IMR-90 (cell line): ENCODE data around the gene LAMP5. TPM values are rescaled to one million over a fixed set of nuclear protein-coding genes. Genes with fewer than 3 reads are reported as not detected.

Source experiments
- ATAC-seq: fragments of 200-7000 bp; cut with Tn5 transposase; 2 replicates; pipeline ENCODE4 v1.9.1; 2020; ENCODE audit warnings: low read depth, mild to moderate bottlenecking, moderate library complexity
- BruUV-seq: library from RNA; stranded (reverse); fragments of 400-500 nt; replicated peaks from 2 replicates; lab custom pipeline; 2021; lab: Mats Ljungman, UMichigan
- CTCF ChIA-PET: fragments of 300-600 bp; formaldehyde crosslinking; extraction: SDS; loops from one replicate; lab custom pipeline; 2021; ENCODE audit warnings: antibody characterized with exemption; lab: Yijun Ruan, JAX
- POLR2A ChIA-PET: fragments of 300-600 bp; sonication (Branson Sonifier 250); formaldehyde crosslinking; loops from one replicate; lab custom pipeline; 2022; ENCODE audit warnings: antibody characterized with exemption; ENCODE audit not compliant: unreplicated experiment; lab: Charles Lee
- DNase-seq: peaks from one replicate; pipeline ENCODE4 v3.0.0; 2013
- H2AFZ ChIP-seq: replicated peaks from 2 replicates; pipeline ENCODE3; 2013; ENCODE audit warnings: low read length, mild to moderate bottlenecking; ENCODE audit not compliant: poor library complexity
- H2AK5ac ChIP-seq: 2 replicates; pipeline ENCODE4 v1.6.1; 2013; ENCODE audit warnings: low read depth, low read length, inconsistent platforms
- H2AK9ac ChIP-seq: replicated peaks from 2 replicates; pipeline ENCODE3; 2013; ENCODE audit warnings: mild to moderate bottlenecking, low read depth, low read length, moderate library complexity; ENCODE audit not compliant: poor library complexity
- H2BK120ac ChIP-seq: 2 replicates; pipeline ENCODE4 v1.6.1; 2013; ENCODE audit warnings: low read depth, low read length, inconsistent platforms
- H2BK15ac ChIP-seq: 3 replicates; pipeline ENCODE4 v1.6.1; 2013; ENCODE audit warnings: low read depth, low read length, inconsistent platforms
- H2BK20ac ChIP-seq: 2 replicates; pipeline ENCODE4 v1.6.1; 2013; ENCODE audit warnings: low read depth, mild to moderate bottlenecking, inconsistent platforms, low read length, moderate library complexity
- H2BK5ac ChIP-seq: 2 replicates; pipeline ENCODE4 v1.6.1; 2013; ENCODE audit warnings: mild to moderate bottlenecking, low read depth, low read length, inconsistent platforms; ENCODE audit not compliant: poor library complexity, severe bottlenecking
- H3K14ac ChIP-seq: replicated peaks from 2 replicates; pipeline ENCODE4 v1.6.1; 2013; ENCODE audit warnings: low read depth, low read length, inconsistent platforms
- H3K18ac ChIP-seq: 2 replicates; pipeline ENCODE4 v1.6.1; 2013; ENCODE audit warnings: low read depth, low read length, control low read depth
- H3K23ac ChIP-seq: 2 replicates; pipeline ENCODE4 v1.6.1; 2013; ENCODE audit warnings: low read depth, low read length, inconsistent platforms
- H3K27ac ChIP-seq: 2 replicates; pipeline ENCODE4 v1.5.1; 2013; ENCODE audit warnings: mild to moderate bottlenecking, control low read depth, low read length; ENCODE audit not compliant: insufficient read depth
- H3K27me3 ChIP-seq: 2 replicates; pipeline ENCODE4 v1.6.1; 2013; ENCODE audit warnings: low read length; ENCODE audit not compliant: control insufficient read depth, insufficient read depth
- H3K36me3 ChIP-seq: 2 replicates; pipeline ENCODE4 v1.6.1; 2013; ENCODE audit warnings: low read length, mixed read lengths; ENCODE audit not compliant: control insufficient read depth, insufficient read depth
- H3K4ac ChIP-seq: 2 replicates; pipeline ENCODE4 v1.6.1; 2013; ENCODE audit warnings: low read depth, low read length, inconsistent platforms
- H3K4me1 ChIP-seq: 2 replicates; pipeline ENCODE4 v1.6.1; 2013; ENCODE audit warnings: low read length, mixed read lengths; ENCODE audit not compliant: control insufficient read depth, insufficient read depth
- H3K4me2 ChIP-seq: 2 replicates; pipeline ENCODE4 v1.6.1; 2013; ENCODE audit warnings: low read depth, mild to moderate bottlenecking, control low read depth, low read length, moderate library complexity
- H3K4me3 ChIP-seq: 2 replicates; pipeline ENCODE4 v1.5.1; 2013; ENCODE audit warnings: low read depth, mild to moderate bottlenecking, control low read depth, low read length, moderate library complexity; ENCODE audit not compliant: insufficient read depth
- H3K56ac ChIP-seq: 2 replicates; pipeline ENCODE4 v1.6.1; 2013; ENCODE audit warnings: low read length, inconsistent platforms; ENCODE audit not compliant: insufficient read depth; ENCODE audit errors: extremely low read depth
- H3K79me1 ChIP-seq, 2 experiments: 2 replicates each; pipeline ENCODE4 v1.6.1; 2013; ENCODE audit warnings: low read length in 2 of 2, inconsistent platforms in 1 of 2, low read depth in 1 of 2
- H3K9ac ChIP-seq: 2 replicates; pipeline ENCODE4 v1.6.1; 2013; ENCODE audit warnings: low read depth, low read length, control low read depth
- H3K9me1 ChIP-seq: 2 replicates; pipeline ENCODE4 v1.6.1; 2013; ENCODE audit warnings: low read length, inconsistent platforms; ENCODE audit not compliant: insufficient read depth
- H3K9me3 ChIP-seq: 2 replicates; pipeline ENCODE4 v1.6.1; 2013; ENCODE audit warnings: low read length; ENCODE audit not compliant: control insufficient read depth, insufficient read depth
- H4K20me1 ChIP-seq: 2 replicates; pipeline ENCODE4 v1.6.1; 2013; ENCODE audit warnings: low read length, inconsistent platforms; ENCODE audit not compliant: insufficient read depth
- H4K5ac ChIP-seq: 2 replicates; pipeline ENCODE4 v1.6.1; 2013; ENCODE audit warnings: mild to moderate bottlenecking, low read depth, low read length, control low read depth
- H4K8ac ChIP-seq, 2 experiments: 2 replicates each; pipeline ENCODE4 v1.6.1; 2013; ENCODE audit warnings: low read depth in 2 of 2, low read length in 2 of 2, control low read depth in 1 of 2, inconsistent platforms in 1 of 2
- H4K91ac ChIP-seq: 2 replicates; pipeline ENCODE4 v1.6.1; 2013; ENCODE audit warnings: low read depth, low read length, inconsistent platforms; ENCODE audit not compliant: insufficient read depth
- BHLHE40 ChIP-seq: fragments of 150-350 bp; IDR thresholded peaks from 2 replicates; pipeline ENCODE4 v1.6.1; 2016; ENCODE audit warnings: mild to moderate bottlenecking, low read depth, low read length
- CEBPB ChIP-seq: IDR thresholded peaks from 2 replicates; pipeline ENCODE4 v1.6.1; 2012; ENCODE audit warnings: low read depth, low read length, improper control_type of control experiment
- CHD1 ChIP-seq: IDR thresholded peaks from 2 replicates; pipeline ENCODE4 v1.6.1; 2012; ENCODE audit warnings: low read depth, low read length, improper control_type of control experiment
- FOS ChIP-seq: fragments of 150-350 bp; IDR thresholded peaks from 2 replicates; pipeline ENCODE4 v1.6.1; 2016; ENCODE audit warnings: low read depth, low read length
- MAFK ChIP-seq: IDR thresholded peaks from 2 replicates; pipeline ENCODE4 v1.6.1; 2012; ENCODE audit warnings: low read depth, low read length, improper control_type of control experiment
- MAZ ChIP-seq: IDR thresholded peaks from 2 replicates; pipeline ENCODE4 v1.6.1; 2012; ENCODE audit warnings: low read depth, mild to moderate bottlenecking, low read length, improper control_type of control experiment, moderate library complexity, borderline replicate concordance
- MXI1 ChIP-seq: IDR thresholded peaks from 2 replicates; pipeline ENCODE4 v1.6.1; 2012; ENCODE audit warnings: low read depth, mild to moderate bottlenecking, low read length, moderate library complexity, borderline replicate concordance
- NFE2L2 ChIP-seq: fragments of 150-350 bp; IDR thresholded peaks from 2 replicates; pipeline ENCODE4 v1.6.1; 2016; ENCODE audit warnings: low read depth, mild to moderate bottlenecking, low read length
- POLR2A ChIP-seq: IDR thresholded peaks from 2 replicates; pipeline ENCODE4 v1.6.1; 2012; ENCODE audit warnings: mild to moderate bottlenecking, low read depth, low read length
- RAD21 ChIP-seq: IDR thresholded peaks from 2 replicates; pipeline ENCODE4 v1.6.1; 2012; ENCODE audit warnings: low read length, improper control_type of control experiment
- RCOR1 ChIP-seq: IDR thresholded peaks from 2 replicates; pipeline ENCODE4 v1.6.1; 2012; ENCODE audit warnings: mild to moderate bottlenecking, low read length, improper control_type of control experiment; ENCODE audit not compliant: insufficient replicate concordance
- RFX5 ChIP-seq: IDR thresholded peaks from 2 replicates; pipeline ENCODE4 v1.8.0; 2012; ENCODE audit warnings: low read depth, mild to moderate bottlenecking, low read length, moderate library complexity
- SMC3 ChIP-seq: fragments of 150-350 bp; IDR thresholded peaks from 2 replicates; pipeline ENCODE4 v1.6.1; 2016; ENCODE audit warnings: low read depth, mild to moderate bottlenecking, antibody characterized with exemption, low read length, moderate library complexity
- WGBS, 2 experiments: methylation state at CpG; one replicate each; pipeline versions ENCODE4 v1.1.5 to v1.1.7; 2013; ENCODE audit warnings: missing lambda C conversion rate in 2 of 2; ENCODE audit not compliant: insufficient read length in 1 of 2; ENCODE audit errors: extremely low coverage in 2 of 2; 5-methylcytosine and 5-hydroxymethylcytosine counted together
- dilution Hi-C: fragments of 300-500 bp; cut with HindIII; formaldehyde crosslinking; loops from one replicate; pipeline ENCODE4 v1.14.3; 2018; ENCODE audit warnings: low sequenced_read_pairs; ENCODE audit not compliant: unreplicated experiment
- in situ Hi-C: fragments of 300-500 bp; cut with MboI; formaldehyde crosslinking; loops from 3 replicates; pipeline ENCODE4 v1.14.3; 2019; ENCODE audit warnings: low sequenced_read_pairs, inconsistent platforms, mixed read lengths
- intact Hi-C: fragments of 100-400 bp; cut with micrococcal nuclease; formaldehyde crosslinking; loops from 2 replicates; pipeline ENCODE4 v1.10.0; 2022
- polyA plus RNA-seq, 3 experiments: library from polyadenylated mRNA; depleted of rRNA; stranded (reverse); fragments of >200 nt; gene quantifications; 2 replicates each; pipeline ENCODE4 v1.2.3, GENCODE V29; 2012; ENCODE audit warnings: low replicate concordance in 1 of 3
- total RNA-seq: library from RNA; depleted of rRNA; stranded (reverse); fragments of >200 nt; gene quantifications from 2 replicates; pipeline ENCODE4 v1.2.3, GENCODE V29; 2012
- TF ChIP-seq, protein P1 (sequence below): fragments of 150-350 bp; IDR thresholded peaks from 2 replicates; pipeline ENCODE4 v1.6.1; 2017; ENCODE audit warnings: mild to moderate bottlenecking, antibody characterized with exemption, low read length, low read depth
- TF ChIP-seq, protein P2 (sequence below): conservative IDR thresholded peaks from 2 replicates; pipeline ENCODE4 v1.5.1; 2012; ENCODE audit warnings: mild to moderate bottlenecking, low read depth, low read length, improper control_type of control experiment
- TF ChIP-seq, protein P3 (sequence below): fragments of 150-350 bp; IDR thresholded peaks from 2 replicates; pipeline ENCODE4 v1.6.1; 2016; ENCODE audit warnings: low read depth, mild to moderate bottlenecking, low read length, moderate library complexity, borderline replicate concordance

LAMP5 gene
- total and polyA plus RNA-seq, 2 of the 4 experiments (the other 2 are of a cell fraction), result not detected

DNA sequence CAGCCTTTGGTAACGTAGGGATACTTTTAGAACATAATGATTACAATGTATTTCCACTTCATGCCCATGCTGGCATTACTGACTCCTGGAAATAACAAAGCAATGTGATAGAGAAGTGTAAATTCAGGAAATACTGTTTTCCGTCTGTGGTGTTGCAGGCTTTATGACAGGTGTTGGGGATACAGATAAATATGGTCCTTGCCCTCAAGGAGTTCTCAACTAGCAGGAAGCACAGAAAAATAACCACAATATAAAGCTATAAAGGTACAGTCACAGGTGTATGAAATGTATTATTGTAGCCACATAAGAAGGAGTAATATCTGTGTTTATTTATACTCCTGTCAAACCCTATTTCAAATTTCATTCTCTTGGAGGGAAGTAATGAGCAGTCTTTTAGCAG, 12.9 kb upstream of the LAMP5 start:
- Histone ChIP-seq H2AK5ac (no peak overlapping the region), H2AFZ (no peak overlapping the region), H3K14ac (no peak overlapping the region), H4K91ac (no peak overlapping the region), H4K5ac (no peak overlapping the region), H3K27ac (no peak overlapping the region), H3K79me1 (no peaks in the 10 kb centered on the region), H3K4me1 (no peaks in the 10 kb centered on the region), H2BK20ac (no peak overlapping the region), H4K8ac (no peak overlapping the region), H3K9me3 (peaks cover 5% of the 10 kb centered on the region; the same call in 1 of the 2 replicates), H3K4me2 (no peak overlapping the region), H3K9me1 (no peaks in the 10 kb centered on the region), H3K4ac (no peak overlapping the region), H3K27me3 (peaks cover 27% of the 10 kb centered on the region), H3K23ac (no peak overlapping the region), H3K56ac (no peak overlapping the region), H3K9ac (no peak overlapping the region), H3K36me3 (no peaks in the 10 kb centered on the region), H2BK120ac (no peak overlapping the region), H2BK15ac (no peak overlapping the region), H4K20me1 (no peaks in the 10 kb centered on the region; the same call in 1 of the 2 replicates), H3K4me3 (no peak overlapping the region), H2AK9ac (no peak overlapping the region), H3K18ac (no peak overlapping the region), H2BK5ac (no peak overlapping the region)
- ChIA-PET POLR2A (no interaction called here), CTCF (interaction anchor here (0.6 kb wide), 1 partner anchor 979 kb away, joined by 4 read pairs; no protein-coding TSS in a partner anchor)
- intact Hi-C loops (no loop called here), in situ Hi-C loops (no loop called here), dilution Hi-C loops (no loop called here)
- TF ChIP-seq POLR2A, result no peak
- TF ChIP-seq MAZ, result no peak
- TF ChIP-seq SMC3, result no peak
- TF ChIP-seq CHD1, result no peak
- TF ChIP-seq, protein P1, sequence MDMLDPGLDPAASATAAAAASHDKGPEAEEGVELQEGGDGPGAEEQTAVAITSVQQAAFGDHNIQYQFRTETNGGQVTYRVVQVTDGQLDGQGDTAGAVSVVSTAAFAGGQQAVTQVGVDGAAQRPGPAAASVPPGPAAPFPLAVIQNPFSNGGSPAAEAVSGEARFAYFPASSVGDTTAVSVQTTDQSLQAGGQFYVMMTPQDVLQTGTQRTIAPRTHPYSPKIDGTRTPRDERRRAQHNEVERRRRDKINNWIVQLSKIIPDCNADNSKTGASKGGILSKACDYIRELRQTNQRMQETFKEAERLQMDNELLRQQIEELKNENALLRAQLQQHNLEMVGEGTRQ, result no peak
- no peak for TF ChIP-seq MXI1
- TF ChIP-seq BHLHE40, result no peak
- TF ChIP-seq, protein P2, sequence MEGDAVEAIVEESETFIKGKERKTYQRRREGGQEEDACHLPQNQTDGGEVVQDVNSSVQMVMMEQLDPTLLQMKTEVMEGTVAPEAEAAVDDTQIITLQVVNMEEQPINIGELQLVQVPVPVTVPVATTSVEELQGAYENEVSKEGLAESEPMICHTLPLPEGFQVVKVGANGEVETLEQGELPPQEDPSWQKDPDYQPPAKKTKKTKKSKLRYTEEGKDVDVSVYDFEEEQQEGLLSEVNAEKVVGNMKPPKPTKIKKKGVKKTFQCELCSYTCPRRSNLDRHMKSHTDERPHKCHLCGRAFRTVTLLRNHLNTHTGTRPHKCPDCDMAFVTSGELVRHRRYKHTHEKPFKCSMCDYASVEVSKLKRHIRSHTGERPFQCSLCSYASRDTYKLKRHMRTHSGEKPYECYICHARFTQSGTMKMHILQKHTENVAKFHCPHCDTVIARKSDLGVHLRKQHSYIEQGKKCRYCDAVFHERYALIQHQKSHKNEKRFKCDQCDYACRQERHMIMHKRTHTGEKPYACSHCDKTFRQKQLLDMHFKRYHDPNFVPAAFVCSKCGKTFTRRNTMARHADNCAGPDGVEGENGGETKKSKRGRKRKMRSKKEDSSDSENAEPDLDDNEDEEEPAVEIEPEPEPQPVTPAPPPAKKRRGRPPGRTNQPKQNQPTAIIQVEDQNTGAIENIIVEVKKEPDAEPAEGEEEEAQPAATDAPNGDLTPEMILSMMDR, result no peak
- no peak for TF ChIP-seq CEBPB
- no peak for TF ChIP-seq RCOR1
- no peak for TF ChIP-seq RAD21
- no peak for TF ChIP-seq MAFK
- TF ChIP-seq, protein P3, sequence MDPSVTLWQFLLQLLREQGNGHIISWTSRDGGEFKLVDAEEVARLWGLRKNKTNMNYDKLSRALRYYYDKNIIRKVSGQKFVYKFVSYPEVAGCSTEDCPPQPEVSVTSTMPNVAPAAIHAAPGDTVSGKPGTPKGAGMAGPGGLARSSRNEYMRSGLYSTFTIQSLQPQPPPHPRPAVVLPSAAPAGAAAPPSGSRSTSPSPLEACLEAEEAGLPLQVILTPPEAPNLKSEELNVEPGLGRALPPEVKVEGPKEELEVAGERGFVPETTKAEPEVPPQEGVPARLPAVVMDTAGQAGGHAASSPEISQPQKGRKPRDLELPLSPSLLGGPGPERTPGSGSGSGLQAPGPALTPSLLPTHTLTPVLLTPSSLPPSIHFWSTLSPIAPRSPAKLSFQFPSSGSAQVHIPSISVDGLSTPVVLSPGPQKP, result no peak
- TF ChIP-seq FOS, result no peak
- TF ChIP-seq NFE2L2, result no peak
- no peak for TF ChIP-seq RFX5
- DNase-seq, result no peak
- no peak for ATAC-seq
- BruUV-seq, result no TSS peak
- WGBS, 2 experiments, result no CpG with 5 or more reads among the region's 2 CpGs
